IMR-90 (cell line): ENCODE results near the gene RNF43. TPM values are rescaled to one million over a fixed set of nuclear protein-coding genes. Genes with fewer than 3 reads are reported as not detected.

Source experiments
- ATAC-seq: fragments of 200-7000 bp; cut with Tn5 transposase; 2 replicates; pipeline ENCODE4 v1.9.1; 2020; ENCODE audit warnings: low read depth, mild to moderate bottlenecking, moderate library complexity
- BruUV-seq: library from RNA; stranded (reverse); fragments of 400-500 nt; replicated peaks from 2 replicates; lab custom pipeline; 2021; lab: Mats Ljungman, UMichigan
- CTCF ChIA-PET: fragments of 300-600 bp; formaldehyde crosslinking; extraction: SDS; loops from one replicate; lab custom pipeline; 2021; ENCODE audit warnings: antibody characterized with exemption; lab: Yijun Ruan, JAX
- POLR2A ChIA-PET: fragments of 300-600 bp; sonication (Branson Sonifier 250); formaldehyde crosslinking; loops from one replicate; lab custom pipeline; 2022; ENCODE audit warnings: antibody characterized with exemption; ENCODE audit not compliant: unreplicated experiment; lab: Charles Lee
- DNase-seq: peaks from one replicate; pipeline ENCODE4 v3.0.0; 2013
- H2AFZ ChIP-seq: replicated peaks from 2 replicates; pipeline ENCODE3; 2013; ENCODE audit warnings: low read length, mild to moderate bottlenecking; ENCODE audit not compliant: poor library complexity
- H2AK5ac ChIP-seq: 2 replicates; pipeline ENCODE4 v1.6.1; 2013; ENCODE audit warnings: low read depth, low read length, inconsistent platforms
- H2AK9ac ChIP-seq: replicated peaks from 2 replicates; pipeline ENCODE3; 2013; ENCODE audit warnings: mild to moderate bottlenecking, low read depth, low read length, moderate library complexity; ENCODE audit not compliant: poor library complexity
- H2BK120ac ChIP-seq: 2 replicates; pipeline ENCODE4 v1.6.1; 2013; ENCODE audit warnings: low read depth, low read length, inconsistent platforms
- H2BK15ac ChIP-seq: 3 replicates; pipeline ENCODE4 v1.6.1; 2013; ENCODE audit warnings: low read depth, low read length, inconsistent platforms
- H2BK20ac ChIP-seq: 2 replicates; pipeline ENCODE4 v1.6.1; 2013; ENCODE audit warnings: low read depth, mild to moderate bottlenecking, inconsistent platforms, low read length, moderate library complexity
- H2BK5ac ChIP-seq: 2 replicates; pipeline ENCODE4 v1.6.1; 2013; ENCODE audit warnings: mild to moderate bottlenecking, low read depth, low read length, inconsistent platforms; ENCODE audit not compliant: poor library complexity, severe bottlenecking
- H3K14ac ChIP-seq: replicated peaks from 2 replicates; pipeline ENCODE4 v1.6.1; 2013; ENCODE audit warnings: low read depth, low read length, inconsistent platforms
- H3K18ac ChIP-seq: 2 replicates; pipeline ENCODE4 v1.6.1; 2013; ENCODE audit warnings: low read depth, low read length, control low read depth
- H3K23ac ChIP-seq: 2 replicates; pipeline ENCODE4 v1.6.1; 2013; ENCODE audit warnings: low read depth, low read length, inconsistent platforms
- H3K27ac ChIP-seq: 2 replicates; pipeline ENCODE4 v1.5.1; 2013; ENCODE audit warnings: mild to moderate bottlenecking, control low read depth, low read length; ENCODE audit not compliant: insufficient read depth
- H3K27me3 ChIP-seq: 2 replicates; pipeline ENCODE4 v1.6.1; 2013; ENCODE audit warnings: low read length; ENCODE audit not compliant: control insufficient read depth, insufficient read depth
- H3K36me3 ChIP-seq: 2 replicates; pipeline ENCODE4 v1.6.1; 2013; ENCODE audit warnings: low read length, mixed read lengths; ENCODE audit not compliant: control insufficient read depth, insufficient read depth
- H3K4ac ChIP-seq: 2 replicates; pipeline ENCODE4 v1.6.1; 2013; ENCODE audit warnings: low read depth, low read length, inconsistent platforms
- H3K4me1 ChIP-seq: 2 replicates; pipeline ENCODE4 v1.6.1; 2013; ENCODE audit warnings: low read length, mixed read lengths; ENCODE audit not compliant: control insufficient read depth, insufficient read depth
- H3K4me2 ChIP-seq: 2 replicates; pipeline ENCODE4 v1.6.1; 2013; ENCODE audit warnings: low read depth, mild to moderate bottlenecking, control low read depth, low read length, moderate library complexity
- H3K4me3 ChIP-seq: 2 replicates; pipeline ENCODE4 v1.5.1; 2013; ENCODE audit warnings: low read depth, mild to moderate bottlenecking, control low read depth, low read length, moderate library complexity; ENCODE audit not compliant: insufficient read depth
- H3K56ac ChIP-seq: 2 replicates; pipeline ENCODE4 v1.6.1; 2013; ENCODE audit warnings: low read length, inconsistent platforms; ENCODE audit not compliant: insufficient read depth; ENCODE audit errors: extremely low read depth
- H3K79me1 ChIP-seq, 2 experiments: 2 replicates each; pipeline ENCODE4 v1.6.1; 2013; ENCODE audit warnings: low read length in 2 of 2, inconsistent platforms in 1 of 2, low read depth in 1 of 2
- H3K9ac ChIP-seq: 2 replicates; pipeline ENCODE4 v1.6.1; 2013; ENCODE audit warnings: low read depth, low read length, control low read depth
- H3K9me1 ChIP-seq: 2 replicates; pipeline ENCODE4 v1.6.1; 2013; ENCODE audit warnings: low read length, inconsistent platforms; ENCODE audit not compliant: insufficient read depth
- H3K9me3 ChIP-seq: 2 replicates; pipeline ENCODE4 v1.6.1; 2013; ENCODE audit warnings: low read length; ENCODE audit not compliant: control insufficient read depth, insufficient read depth
- H4K20me1 ChIP-seq: 2 replicates; pipeline ENCODE4 v1.6.1; 2013; ENCODE audit warnings: low read length, inconsistent platforms; ENCODE audit not compliant: insufficient read depth
- H4K5ac ChIP-seq: 2 replicates; pipeline ENCODE4 v1.6.1; 2013; ENCODE audit warnings: mild to moderate bottlenecking, low read depth, low read length, control low read depth
- H4K8ac ChIP-seq, 2 experiments: 2 replicates each; pipeline ENCODE4 v1.6.1; 2013; ENCODE audit warnings: low read depth in 2 of 2, low read length in 2 of 2, control low read depth in 1 of 2, inconsistent platforms in 1 of 2
- H4K91ac ChIP-seq: 2 replicates; pipeline ENCODE4 v1.6.1; 2013; ENCODE audit warnings: low read depth, low read length, inconsistent platforms; ENCODE audit not compliant: insufficient read depth
- BHLHE40 ChIP-seq: fragments of 150-350 bp; IDR thresholded peaks from 2 replicates; pipeline ENCODE4 v1.6.1; 2016; ENCODE audit warnings: mild to moderate bottlenecking, low read depth, low read length
- CHD1 ChIP-seq: IDR thresholded peaks from 2 replicates; pipeline ENCODE4 v1.6.1; 2012; ENCODE audit warnings: low read depth, low read length, improper control_type of control experiment
- ELK1 ChIP-seq: fragments of 150-350 bp; IDR thresholded peaks from 2 replicates; pipeline ENCODE4 v1.6.1; 2016; ENCODE audit warnings: low read depth, mild to moderate bottlenecking, low read length, moderate library complexity, borderline replicate concordance
- FOS ChIP-seq: fragments of 150-350 bp; IDR thresholded peaks from 2 replicates; pipeline ENCODE4 v1.6.1; 2016; ENCODE audit warnings: low read depth, low read length
- MAFK ChIP-seq: IDR thresholded peaks from 2 replicates; pipeline ENCODE4 v1.6.1; 2012; ENCODE audit warnings: low read depth, low read length, improper control_type of control experiment
- MXI1 ChIP-seq: IDR thresholded peaks from 2 replicates; pipeline ENCODE4 v1.6.1; 2012; ENCODE audit warnings: low read depth, mild to moderate bottlenecking, low read length, moderate library complexity, borderline replicate concordance
- NFE2L2 ChIP-seq: fragments of 150-350 bp; IDR thresholded peaks from 2 replicates; pipeline ENCODE4 v1.6.1; 2016; ENCODE audit warnings: low read depth, mild to moderate bottlenecking, low read length
- POLR2A ChIP-seq: IDR thresholded peaks from 2 replicates; pipeline ENCODE4 v1.6.1; 2012; ENCODE audit warnings: mild to moderate bottlenecking, low read depth, low read length
- RAD21 ChIP-seq: IDR thresholded peaks from 2 replicates; pipeline ENCODE4 v1.6.1; 2012; ENCODE audit warnings: low read length, improper control_type of control experiment
- RCOR1 ChIP-seq: IDR thresholded peaks from 2 replicates; pipeline ENCODE4 v1.6.1; 2012; ENCODE audit warnings: mild to moderate bottlenecking, low read length, improper control_type of control experiment; ENCODE audit not compliant: insufficient replicate concordance
- RFX5 ChIP-seq: IDR thresholded peaks from 2 replicates; pipeline ENCODE4 v1.8.0; 2012; ENCODE audit warnings: low read depth, mild to moderate bottlenecking, low read length, moderate library complexity
- SMC3 ChIP-seq: fragments of 150-350 bp; IDR thresholded peaks from 2 replicates; pipeline ENCODE4 v1.6.1; 2016; ENCODE audit warnings: low read depth, mild to moderate bottlenecking, antibody characterized with exemption, low read length, moderate library complexity
- USF2 ChIP-seq: fragments of 150-350 bp; IDR thresholded peaks from 2 replicates; pipeline ENCODE4 v1.6.1; 2017; ENCODE audit warnings: mild to moderate bottlenecking, antibody characterized with exemption, low read length, low read depth
- WGBS, 2 experiments: methylation state at CpG; one replicate each; pipeline versions ENCODE4 v1.1.5 to v1.1.7; 2013; ENCODE audit warnings: missing lambda C conversion rate in 2 of 2; ENCODE audit not compliant: insufficient read length in 1 of 2; ENCODE audit errors: extremely low coverage in 2 of 2; 5-methylcytosine and 5-hydroxymethylcytosine counted together
- dilution Hi-C: fragments of 300-500 bp; cut with HindIII; formaldehyde crosslinking; loops from one replicate; pipeline ENCODE4 v1.14.3; 2018; ENCODE audit warnings: low sequenced_read_pairs; ENCODE audit not compliant: unreplicated experiment
- in situ Hi-C: fragments of 300-500 bp; cut with MboI; formaldehyde crosslinking; loops from 3 replicates; pipeline ENCODE4 v1.14.3; 2019; ENCODE audit warnings: low sequenced_read_pairs, inconsistent platforms, mixed read lengths
- intact Hi-C: fragments of 100-400 bp; cut with micrococcal nuclease; formaldehyde crosslinking; loops from 2 replicates; pipeline ENCODE4 v1.10.0; 2022
- polyA plus RNA-seq, 3 experiments: library from polyadenylated mRNA; depleted of rRNA; stranded (reverse); fragments of >200 nt; gene quantifications; 2 replicates each; pipeline ENCODE4 v1.2.3, GENCODE V29; 2012; ENCODE audit warnings: low replicate concordance in 1 of 3
- total RNA-seq: library from RNA; depleted of rRNA; stranded (reverse); fragments of >200 nt; gene quantifications from 2 replicates; pipeline ENCODE4 v1.2.3, GENCODE V29; 2012
- TF ChIP-seq, protein P1 (sequence below): conservative IDR thresholded peaks from 2 replicates; pipeline ENCODE4 v1.5.1; 2012; ENCODE audit warnings: mild to moderate bottlenecking, low read depth, low read length, improper control_type of control experiment

RNF43 gene
- total and polyA plus RNA-seq, 2 of the 4 experiments (the other 2 are of a cell fraction), result under 0.01 TPM; not detected in 1

- CTCF ChIA-PET, result no interaction called here
- intact Hi-C loops, result no loop called here
These were observed 42.1 kb downstream of the RNF43 start for GRCh38 chr17:58375256-58375655.

More at GRCh38 chr17:58375256-58375655, 42.1 kb downstream of the RNF43 start:
- Histone ChIP-seq H3K9ac (no peak overlapping the region), H3K36me3 (no peaks in the 10 kb centered on the region), H3K56ac (no peak overlapping the region), H3K23ac (no peak overlapping the region), H3K4ac (no peak overlapping the region), H3K27ac (no peak overlapping the region), H4K8ac (no peak overlapping the region), H4K5ac (no peak overlapping the region), H2AK5ac (no peak overlapping the region), H4K91ac (no peak overlapping the region), H3K9me1 (no peaks in the 10 kb centered on the region), H3K9me3 (no peaks in the 10 kb centered on the region), H2BK5ac (no peak overlapping the region), H4K20me1 (no peaks in the 10 kb centered on the region), H2BK15ac (no peak overlapping the region), H3K4me3 (no peak overlapping the region), H2AFZ (no peak overlapping the region), H3K79me1 (no peaks in the 10 kb centered on the region), H3K18ac (no peak overlapping the region), H2AK9ac (no peak overlapping the region), H3K4me1 (no peaks in the 10 kb centered on the region), H3K14ac (no peak overlapping the region), H3K4me2 (no peak overlapping the region), H2BK120ac (no peak overlapping the region), H3K27me3 (peaks cover 18% of the 10 kb centered on the region), H2BK20ac (no peak overlapping the region)
- BruUV-seq, result no TSS peak
- POLR2A ChIA-PET, result no interaction called here
- dilution Hi-C loops (no loop called here), in situ Hi-C loops (no loop called here)
- no CpG with 5 or more reads among the region's 5 CpGs for WGBS, 2 experiments
- DNase-seq (no peak), ATAC-seq (no peak)
- TF ChIP-seq MAFK (no peak), USF2 (no peak), FOS (no peak), RAD21 (no peak), ELK1 (no peak), MXI1 (no peak), SMC3 (no peak), RCOR1 (no peak), NFE2L2 (no peak), CHD1 (no peak), RFX5 (no peak), POLR2A (no peak), BHLHE40 (no peak)
- TF ChIP-seq, protein P1, sequence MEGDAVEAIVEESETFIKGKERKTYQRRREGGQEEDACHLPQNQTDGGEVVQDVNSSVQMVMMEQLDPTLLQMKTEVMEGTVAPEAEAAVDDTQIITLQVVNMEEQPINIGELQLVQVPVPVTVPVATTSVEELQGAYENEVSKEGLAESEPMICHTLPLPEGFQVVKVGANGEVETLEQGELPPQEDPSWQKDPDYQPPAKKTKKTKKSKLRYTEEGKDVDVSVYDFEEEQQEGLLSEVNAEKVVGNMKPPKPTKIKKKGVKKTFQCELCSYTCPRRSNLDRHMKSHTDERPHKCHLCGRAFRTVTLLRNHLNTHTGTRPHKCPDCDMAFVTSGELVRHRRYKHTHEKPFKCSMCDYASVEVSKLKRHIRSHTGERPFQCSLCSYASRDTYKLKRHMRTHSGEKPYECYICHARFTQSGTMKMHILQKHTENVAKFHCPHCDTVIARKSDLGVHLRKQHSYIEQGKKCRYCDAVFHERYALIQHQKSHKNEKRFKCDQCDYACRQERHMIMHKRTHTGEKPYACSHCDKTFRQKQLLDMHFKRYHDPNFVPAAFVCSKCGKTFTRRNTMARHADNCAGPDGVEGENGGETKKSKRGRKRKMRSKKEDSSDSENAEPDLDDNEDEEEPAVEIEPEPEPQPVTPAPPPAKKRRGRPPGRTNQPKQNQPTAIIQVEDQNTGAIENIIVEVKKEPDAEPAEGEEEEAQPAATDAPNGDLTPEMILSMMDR, result no peak
